T-cell (primary cell): ENCODE results near the gene DPP6. TPM values are rescaled to one million over a fixed set of nuclear protein-coding genes. Genes with fewer than 3 reads are reported as not detected.
A peak's percentile ranks its signal among the peaks of the same experiment; 100 is the strongest.

ENCODE experiments used
- ATAC-seq, 4 experiments: fragments of 200-7000 bp in 3 of 4; fragments of 150-1000 bp in 1 of 4; cut with Tn5 transposase; replicated peaks in 1 of 4; 1 replicate in 3 of 4; 2 replicates in 1 of 4; pipeline ENCODE4 v1.10.0; 2021; ENCODE audit warnings: moderate library complexity in 3 of 4, mild to moderate bottlenecking in 2 of 4, moderate number of reproducible peaks in 1 of 4
- CTCF ChIA-PET, 2 donors: fragments of 300-600 bp; sonication (Branson Sonifier 250); formaldehyde crosslinking; loops; one replicate each; lab custom pipeline; 2022; ENCODE audit warnings: antibody characterized with exemption in 2 of 2; lab: Charles Lee
- POLR2A ChIA-PET, 2 donors: fragments of 300-600 bp; sonication (Branson Sonifier 250); formaldehyde crosslinking; loops; one replicate each; lab custom pipeline; 2022; ENCODE audit warnings: antibody characterized with exemption in 2 of 2; lab: Charles Lee
- DNase-seq, 35 experiments: peaks; one replicate each; pipeline versions ENCODE4 v3.0.0 to v3.0.0-alpha.2; 2013 to 2023
- H3K27ac ChIP-seq: one replicate; pipeline ENCODE4 v1.5.1; 2013; ENCODE audit warnings: low read length
- H3K27me3 ChIP-seq, 2 experiments: replicated peaks in 1 of 2; 1 replicate in 1 of 2; 2 replicates in 1 of 2; pipeline versions ENCODE4 v1.6.1 to v1.7.0; 2013; ENCODE audit warnings: low read length in 1 of 2, mixed read lengths in 1 of 2; ENCODE audit not compliant: control insufficient read depth in 2 of 2, insufficient read depth in 2 of 2; ENCODE audit errors: extremely low read depth in 1 of 2
- H3K36me3 ChIP-seq, 2 donors: 1 replicate in 1 of 2; 2 replicates in 1 of 2; pipeline versions ENCODE4 v1.6.1 to v1.7.0; 2013; ENCODE audit warnings: low read length in 1 of 2; ENCODE audit not compliant: control insufficient read depth in 2 of 2, insufficient read depth in 1 of 2; ENCODE audit errors: extremely low read depth in 1 of 2
- H3K4me1 ChIP-seq, 2 experiments: 1 replicate in 1 of 2; 2 replicates in 1 of 2; pipeline versions ENCODE4 v1.6.1 to v1.7.0; 2013; ENCODE audit warnings: low read length in 2 of 2, mixed read lengths in 1 of 2; ENCODE audit not compliant: insufficient read depth in 2 of 2, control insufficient read depth in 1 of 2; ENCODE audit errors: extremely low read depth in 1 of 2
- H3K4me3 ChIP-seq, 2 donors: 1 replicate in 1 of 2; 2 replicates in 1 of 2; pipeline versions ENCODE4 v1.5.1 to v1.7.0; 2013; ENCODE audit warnings: mild to moderate bottlenecking in 2 of 2, low read length in 1 of 2, moderate library complexity in 1 of 2; ENCODE audit not compliant: control insufficient read depth in 1 of 2; ENCODE audit errors: extremely low read depth in 1 of 2
- H3K9me3 ChIP-seq: 2 replicates; pipeline ENCODE4 v1.7.0; 2013
- H3K27ac Mint-ChIP-seq, 2 donors: one replicate each; pipeline ENCODE4 v1.8.0; 2020 to 2021; ENCODE audit warnings: mild to moderate bottlenecking in 2 of 2, mixed read lengths in 2 of 2
- H3K27me3 Mint-ChIP-seq, 2 donors: one replicate each; pipeline ENCODE4 v1.8.0; 2021 to 2022; ENCODE audit warnings: mixed read lengths in 2 of 2
- H3K36me3 Mint-ChIP-seq: one replicate; pipeline ENCODE4 v1.8.0; 2021; ENCODE audit warnings: mixed read lengths
- H3K4me1 Mint-ChIP-seq, 3 donors: one replicate each; pipeline ENCODE4 v1.8.0; 2020 to 2022; ENCODE audit warnings: mixed read lengths in 3 of 3, mild to moderate bottlenecking in 1 of 3
- H3K4me3 Mint-ChIP-seq, 3 donors: one replicate each; pipeline ENCODE4 v1.8.0; 2020 to 2022; ENCODE audit warnings: mild to moderate bottlenecking in 3 of 3, mixed read lengths in 3 of 3, moderate library complexity in 3 of 3
- H3K9me3 Mint-ChIP-seq, 3 donors: one replicate each; pipeline ENCODE4 v1.8.0; 2020 to 2022; ENCODE audit warnings: mixed read lengths in 3 of 3
- WGBS: methylation state at CpG from one replicate; pipeline ENCODE4 v1.1.5; 2013; ENCODE audit warnings: missing lambda C conversion rate; ENCODE audit not compliant: insufficient coverage; 5-methylcytosine and 5-hydroxymethylcytosine counted together
- total RNA-seq, 35 experiments: library from RNA in 6 of 35; stranded (reverse) in 6 of 35; fragments of 120-200 nt in 1 of 35; gene quantifications; one replicate each; pipeline versions ENCODE4 v1.2.1 to v1.2.4 and lab custom pipeline; 2013 to 2026

DPP6 gene
- total RNA-seq, 5 donors from 2014 or later (not counting 1 experiment from before 2014, with no cell fraction given): not detected

DNA sequence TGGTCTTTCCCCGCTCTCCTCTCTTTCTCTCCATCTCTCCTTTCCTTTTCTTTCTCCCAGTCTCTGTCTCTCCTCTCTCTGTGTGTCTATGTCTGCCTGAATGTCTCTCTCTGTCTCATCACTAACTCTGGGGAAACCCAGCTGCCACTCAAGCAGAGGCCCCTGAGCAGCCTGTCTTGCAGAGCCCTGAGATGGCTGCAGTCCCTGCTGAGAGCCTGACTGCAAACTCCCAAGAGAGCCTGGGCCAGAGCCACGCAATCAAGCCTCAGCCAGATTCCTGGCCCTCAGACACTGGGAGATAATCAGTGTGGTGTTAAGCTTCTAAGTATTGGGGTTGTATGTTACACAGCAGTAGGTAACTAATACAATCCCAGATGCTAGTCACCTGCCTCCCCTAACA lies 859.2 kb downstream of the DPP6 start:
- peaks cover 27 to 28% of the 10 kb centered on the region in 2 donors for H3K27me3 Mint-ChIP-seq
- no peak for DNase-seq
- ChIA-PET CTCF (interaction anchor here (0.5 to 0.7 kb wide), 3 partner anchors 10 to 42 kb away, joined by 3 to 5 read pairs (median 3); no protein-coding TSS in a partner anchor), POLR2A (no interaction called here)
- no peak overlapping the region for H3K27ac ChIP-seq
- no peaks in the 10 kb centered on the region for H3K36me3 ChIP-seq
- H3K9me3 ChIP-seq: no peaks in the 10 kb centered on the region
- whole genome bisulfite sequencing: no CpG with 5 or more reads among the region's 2 CpGs
- H3K4me1 Mint-ChIP-seq: peaks cover 3 to 8% (median 5%) of the 10 kb centered on the region in 3 donors
- no peak overlapping the region for H3K27ac Mint-ChIP-seq
- peaks cover 0 to 57% of the 10 kb centered on the region in 2 experiments for H3K27me3 ChIP-seq
- no peak for ATAC-seq
- H3K4me3 ChIP-seq: no peak overlapping the region
- H3K4me1 ChIP-seq: peaks cover 0 to 21% of the 10 kb centered on the region in 2 experiments
- H3K9me3 Mint-ChIP-seq: peaks cover 0 to 4% (median 0%) of the 10 kb centered on the region in 3 donors
- H3K4me3 Mint-ChIP-seq: no peak overlapping the region
- no peaks in the 10 kb centered on the region for H3K36me3 Mint-ChIP-seq

DNA sequence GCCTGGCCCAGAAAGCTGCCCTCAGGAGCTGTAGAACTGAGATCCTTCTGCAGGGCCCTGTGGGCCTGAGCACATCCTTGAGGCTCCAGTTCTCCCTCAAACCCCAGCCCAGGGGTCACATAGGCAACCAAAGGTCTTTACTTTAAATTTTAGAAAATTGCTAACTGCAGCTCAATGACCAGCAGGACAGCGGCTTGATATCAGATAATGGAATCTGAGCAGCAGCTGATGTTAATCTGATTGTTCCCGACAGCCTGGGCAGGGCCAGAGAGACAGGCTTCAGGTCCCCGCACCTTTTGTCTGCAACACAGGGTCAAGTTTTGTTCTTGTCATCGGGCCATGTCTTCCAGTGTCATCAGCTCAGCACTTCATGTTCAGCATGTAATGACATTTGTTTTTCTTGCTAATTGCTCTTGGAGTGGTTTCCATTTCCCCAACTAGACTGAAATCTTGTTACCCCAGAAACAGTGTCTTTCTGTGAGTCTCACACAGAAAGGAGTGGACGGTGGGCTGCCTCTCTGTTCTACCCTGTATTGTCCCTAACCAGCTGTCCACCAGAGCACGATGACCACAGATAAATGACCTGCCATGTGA lies 859.8 kb downstream of the DPP6 start:
- 84% methylated on average over 6 of the region's 6 CpGs for WGBS
- no peak for ATAC-seq
- POLR2A ChIA-PET: no interaction called here

DNA sequence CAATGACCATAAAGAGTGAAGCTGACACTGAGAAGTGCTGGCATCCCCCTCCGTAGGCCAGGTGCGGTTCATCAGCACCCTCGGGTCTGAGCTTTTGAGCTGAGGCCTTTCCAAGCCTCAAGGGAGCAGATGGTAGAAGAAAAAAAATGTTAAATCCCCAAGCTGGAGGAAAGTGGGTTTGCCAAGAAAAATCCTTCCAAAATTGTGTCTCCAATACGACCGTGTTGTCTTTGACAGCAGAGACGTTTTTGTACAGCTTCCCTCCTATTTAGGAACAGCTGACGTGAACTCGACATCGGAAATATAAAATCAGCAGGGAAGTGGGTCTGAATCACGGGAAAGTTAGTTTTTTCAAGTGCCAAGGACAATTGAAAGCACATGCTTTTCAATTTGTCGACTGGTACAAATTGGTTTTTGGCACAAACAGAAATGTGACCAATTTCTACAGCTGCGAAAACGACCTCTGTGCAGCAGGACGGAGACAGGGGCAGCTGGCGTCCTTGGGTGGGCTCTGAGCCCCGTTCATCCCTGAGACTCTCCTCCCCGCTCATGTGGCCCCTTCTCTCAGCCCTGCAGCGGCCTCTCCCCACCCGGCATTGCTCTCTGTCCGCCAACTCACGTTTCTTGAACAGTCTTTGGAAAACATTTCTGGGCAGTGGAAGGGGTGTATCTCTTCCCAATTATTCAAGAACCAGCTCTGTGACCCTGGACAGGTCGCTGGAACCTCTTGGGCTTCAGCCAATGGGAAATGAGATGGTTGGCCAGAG lies 860.9 kb downstream of the DPP6 start:
- H3K36me3 ChIP-seq: no peaks in the 10 kb centered on the region
- Mint-ChIP-seq H3K4me1 (peaks cover 3 to 7% (median 5%) of the 10 kb centered on the region in 3 donors), H3K27ac (no peak overlapping the region), H3K4me3 (peak overlapping the region in 1 of 3 donors; percentile 37), H3K9me3 (peaks cover 0 to 4% (median 0%) of the 10 kb centered on the region in 3 donors), H3K27me3 (peaks cover 29 to 30% of the 10 kb centered on the region in 2 donors), H3K36me3 (no peaks in the 10 kb centered on the region)
- ChIA-PET POLR2A (no interaction called here), CTCF (interaction anchor here (0.6 to 3.3 kb wide), 11 partner anchors 15 to 687 kb away, joined by 3 to 13 read pairs (median 8); no protein-coding TSS in a partner anchor)
- 72% methylated on average over 19 of the region's 22 CpGs for WGBS
- DNase-seq: no peak
- H3K4me3 ChIP-seq: no peak overlapping the region
- no peak for ATAC-seq
- H3K27ac ChIP-seq: no peak overlapping the region
- peaks cover 0 to 58% of the 10 kb centered on the region in 2 experiments for H3K27me3 ChIP-seq
- H3K9me3 ChIP-seq: no peaks in the 10 kb centered on the region
- peaks cover 0 to 15% of the 10 kb centered on the region in 2 experiments for H3K4me1 ChIP-seq

More for the DNA sequence above, 859.8 kb downstream of the DPP6 start:
- CTCF ChIA-PET: interaction anchor here (0.5 to 0.7 kb wide), 3 partner anchors 10 to 41 kb away, joined by 3 to 5 read pairs (median 3); no protein-coding TSS in a partner anchor
- Histone ChIP-seq H3K4me3 (no peak overlapping the region), H3K9me3 (no peaks in the 10 kb centered on the region), H3K36me3 (no peaks in the 10 kb centered on the region), H3K4me1 (peaks cover 0 to 21% of the 10 kb centered on the region in 2 experiments), H3K27me3 (peaks cover 0 to 60% of the 10 kb centered on the region in 2 experiments), H3K27ac (no peak overlapping the region)
- H3K27ac Mint-ChIP-seq: no peak overlapping the region
- H3K4me3 Mint-ChIP-seq: no peak overlapping the region
- H3K27me3 Mint-ChIP-seq: peaks cover 28 to 29% of the 10 kb centered on the region in 2 donors
- H3K4me1 Mint-ChIP-seq: peaks cover 3 to 8% (median 5%) of the 10 kb centered on the region in 3 donors
- no peaks in the 10 kb centered on the region for H3K36me3 Mint-ChIP-seq
- peaks cover 0 to 4% (median 0%) of the 10 kb centered on the region in 3 donors for H3K9me3 Mint-ChIP-seq
- no peak for DNase-seq

DNA sequence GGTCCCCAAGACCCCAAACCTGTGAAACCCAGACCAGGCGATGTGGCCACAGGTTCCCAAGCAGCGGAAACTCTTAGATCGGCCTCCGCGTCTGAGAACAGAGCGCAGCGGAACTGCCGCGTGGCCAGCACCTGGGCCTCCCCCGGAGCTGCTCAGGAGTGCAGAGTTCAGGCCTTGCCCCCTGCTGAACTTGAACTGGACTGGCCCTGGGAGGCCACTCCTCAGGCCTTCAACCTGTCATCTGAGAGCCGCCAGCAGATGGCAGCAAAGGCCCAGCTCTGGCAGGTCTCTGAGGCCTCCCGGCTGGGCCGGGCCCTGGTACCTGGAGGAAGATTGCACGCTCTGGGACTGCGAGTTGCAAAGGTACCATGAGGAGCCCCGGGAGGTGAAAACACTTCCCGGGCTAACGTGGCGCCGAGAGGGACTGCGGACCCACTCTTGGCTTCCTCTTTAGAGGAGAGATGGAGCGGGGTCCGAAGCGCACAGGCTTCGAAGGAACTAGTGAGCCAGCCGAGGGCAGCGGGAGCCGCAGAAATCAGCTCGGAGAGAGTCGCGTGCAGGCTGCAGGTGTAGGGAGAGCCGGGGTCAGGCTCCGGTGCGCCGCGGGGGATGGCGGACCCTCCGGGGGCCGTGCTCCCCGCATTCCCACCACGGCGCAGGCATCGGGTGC lies 861.6 kb downstream of the DPP6 start:
- ChIA-PET POLR2A (no interaction called here), CTCF (interaction anchor here (0.6 to 3.3 kb wide), 13 partner anchors 10 to 994 kb away, joined by 3 to 13 read pairs (median 5); no protein-coding TSS in a partner anchor)
- Mint-ChIP-seq H3K4me1 (peaks cover 3 to 6% (median 5%) of the 10 kb centered on the region in 3 donors), H3K36me3 (no peaks in the 10 kb centered on the region), H3K9me3 (peaks cover 0 to 4% (median 0%) of the 10 kb centered on the region in 3 donors), H3K27me3 (peaks cover 25 to 27% of the 10 kb centered on the region in 2 donors), H3K27ac (no peak overlapping the region), H3K4me3 (peak overlapping the region; percentile 80 to 89 (median 81))
- Histone ChIP-seq H3K36me3 (no peaks in the 10 kb centered on the region), H3K27ac (no peak overlapping the region), H3K9me3 (no peaks in the 10 kb centered on the region), H3K27me3 (peaks cover 0 to 58% of the 10 kb centered on the region in 2 experiments), H3K4me3 (peak overlapping the region; percentile 34 to 61), H3K4me1 (peaks cover 0 to 15% of the 10 kb centered on the region in 2 experiments)
- 15% methylated on average over 43 of the region's 43 CpGs for WGBS
- peak; percentile 89 to 97 (median 96) for ATAC-seq
- peak; percentile 62 to 92 (median 82) for DNase-seq

DNA sequence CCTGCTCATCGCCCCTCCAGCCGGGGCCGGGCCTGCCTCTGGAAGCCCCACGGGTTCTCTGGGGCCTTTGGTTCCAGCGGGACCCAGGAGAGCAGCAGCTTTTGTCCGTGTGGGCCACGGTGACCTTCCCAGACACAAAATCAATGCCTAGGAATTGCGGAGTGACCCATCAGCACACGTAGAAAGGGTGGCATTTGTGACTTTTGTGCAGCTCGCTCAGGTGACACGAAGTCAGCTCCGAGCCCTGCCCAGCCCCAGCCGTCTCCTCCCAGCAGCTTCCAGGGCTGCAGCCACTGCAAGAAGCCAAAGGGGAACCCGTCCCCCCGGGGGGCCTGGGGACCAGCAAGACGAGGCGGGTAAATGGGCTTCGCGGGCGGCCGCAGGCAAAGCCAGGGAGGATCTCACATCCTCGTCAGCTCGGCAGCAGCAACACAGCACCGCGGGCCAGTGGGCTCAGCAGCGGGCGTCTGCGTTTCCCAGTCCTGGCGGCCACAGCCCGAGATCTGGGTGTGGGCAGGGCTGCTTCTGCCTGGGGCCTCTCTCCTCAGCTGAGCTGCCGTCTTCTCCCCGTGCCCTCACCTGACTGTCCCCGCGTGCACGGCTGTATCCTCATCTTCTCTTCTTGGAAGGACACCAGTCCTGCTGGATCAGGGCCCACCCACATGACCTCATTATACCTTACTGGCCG lies 862.3 kb downstream of the DPP6 start:
- Histone ChIP-seq H3K9me3 (no peaks in the 10 kb centered on the region), H3K4me3 (peak overlapping the region; percentile 34 to 61), H3K4me1 (peaks cover 0 to 15% of the 10 kb centered on the region in 2 experiments), H3K27me3 (peaks cover 0 to 53% of the 10 kb centered on the region in 2 experiments), H3K36me3 (no peaks in the 10 kb centered on the region), H3K27ac (no peak overlapping the region)
- DNase-seq: peak in 3 of 35 experiments; percentile 4 to 11 (median 8)
- CTCF ChIA-PET: interaction anchor here (0.6 to 3.3 kb wide), 9 partner anchors 9 to 994 kb away, joined by 3 to 13 read pairs (median 5); no protein-coding TSS in a partner anchor
- WGBS: 49% methylated on average over 34 of the region's 36 CpGs
- H3K27ac Mint-ChIP-seq: no peak overlapping the region
- peaks cover 0 to 4% (median 0%) of the 10 kb centered on the region in 3 donors for H3K9me3 Mint-ChIP-seq
- peak in 2 of 4 experiments; percentile 8 to 17 for ATAC-seq
- peaks cover 3 to 6% (median 5%) of the 10 kb centered on the region in 3 donors for H3K4me1 Mint-ChIP-seq
- peak overlapping the region in 2 of 3 donors; percentile 54 to 89 for H3K4me3 Mint-ChIP-seq
- H3K36me3 Mint-ChIP-seq: no peaks in the 10 kb centered on the region
- peaks cover 20 to 24% of the 10 kb centered on the region in 2 donors for H3K27me3 Mint-ChIP-seq
- POLR2A ChIA-PET: interaction anchor here in 1 of 2 donors (0.5 to 1.0 kb wide), 2 partner anchors 39 to 78 kb away, joined by 3 read pairs; no protein-coding TSS in a partner anchor
